NOMO-1 treated with DMSO at 0.1 percent for 48 hours (cell line): ENCODE results near the gene CEP85L.

ENCODE experiments used
- DNase-seq: peaks from one replicate; lab custom pipeline; 2025; ENCODE audit not compliant: unreplicated experiment; lab: John Stamatoyannopoulos, UW

The CEP85L gene

DNA sequence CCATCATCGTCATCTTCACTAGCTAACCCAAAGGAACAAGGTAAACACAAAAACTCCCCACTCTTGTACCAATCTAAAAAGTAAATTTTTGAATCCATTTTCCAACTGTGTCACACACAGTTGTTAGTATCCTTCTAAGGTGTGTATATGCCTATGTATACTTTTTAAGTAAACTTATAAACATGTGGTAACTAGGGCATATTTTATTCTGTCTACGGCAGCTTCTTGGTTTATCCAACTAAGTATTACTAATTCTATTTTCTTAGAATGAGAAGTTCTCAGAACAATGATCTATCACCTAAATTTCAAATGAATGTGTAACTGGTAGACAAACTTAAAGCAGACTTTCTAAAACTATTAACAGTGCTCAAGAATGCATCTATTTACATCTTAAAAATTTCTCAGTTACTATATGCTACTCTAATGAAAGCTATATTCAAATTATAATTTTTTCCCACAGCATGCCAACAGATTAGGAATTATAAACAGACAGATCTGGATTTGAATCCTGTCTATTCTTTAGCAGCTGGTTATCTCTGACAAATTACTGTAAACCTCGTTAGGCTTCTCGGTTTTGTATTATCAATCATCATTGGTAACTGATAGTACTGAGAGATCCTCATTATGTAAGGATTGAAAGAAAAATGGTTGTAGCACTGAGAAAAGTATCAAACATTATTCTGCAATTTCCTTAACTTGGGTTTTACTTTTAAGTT, 105.1 kb downstream of the CEP85L start:
- no peak for DNase-seq

DNA sequence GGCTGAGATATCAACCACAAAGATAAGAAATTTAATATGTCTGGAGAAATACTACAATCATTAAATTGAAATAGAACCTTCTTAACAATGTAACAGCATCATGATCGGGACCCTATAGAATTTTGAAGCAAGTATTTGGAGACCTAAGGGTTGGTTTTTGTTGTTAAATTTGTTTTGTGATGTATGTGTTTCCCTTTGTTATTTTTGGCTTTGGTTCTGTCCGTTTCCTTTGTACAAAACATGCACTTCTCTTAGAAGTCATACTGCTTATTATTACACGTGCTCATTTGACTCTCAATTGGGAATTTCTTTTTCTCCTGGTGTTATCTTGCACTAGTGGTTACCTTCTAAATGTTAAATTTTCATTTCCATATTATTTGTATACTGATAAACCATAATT, 107.3 kb downstream of the CEP85L start:
- no peak for DNase-seq

DNA sequence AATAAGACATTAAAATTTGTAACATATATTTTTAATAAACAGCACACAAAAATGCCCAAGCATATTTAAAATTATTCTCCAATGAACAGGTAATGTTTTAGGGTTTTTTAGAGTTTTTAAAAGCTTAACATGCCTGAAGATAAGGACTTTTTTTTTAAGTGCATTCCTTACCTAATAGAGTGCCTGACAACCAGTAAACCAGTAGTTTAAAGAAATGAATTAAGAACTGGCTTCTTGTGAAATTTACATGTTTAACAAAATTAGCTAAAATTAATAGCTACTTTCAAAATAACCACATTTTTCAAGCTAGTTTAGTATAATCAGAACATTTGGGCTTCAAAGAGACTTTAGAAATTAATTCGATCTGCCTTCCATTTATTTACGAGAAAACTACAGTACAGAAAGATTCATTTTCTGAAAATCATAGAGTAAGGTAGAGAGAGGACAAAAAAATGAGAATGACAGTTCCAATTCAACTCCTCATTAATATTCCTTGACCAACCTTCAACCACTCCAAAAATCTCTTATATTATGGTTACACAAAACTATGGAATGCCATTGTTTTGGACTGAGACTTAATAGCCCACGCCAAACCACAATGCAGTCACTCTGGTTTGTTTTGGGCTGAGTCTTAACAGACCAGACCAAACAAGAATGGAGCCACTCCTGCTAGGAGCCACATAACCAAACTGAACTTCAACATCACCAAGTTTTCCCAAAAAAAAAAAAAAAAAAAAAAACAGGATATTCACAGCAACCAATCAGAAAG, 109.0 kb downstream of the CEP85L start:
- no peak for DNase-seq

DNA sequence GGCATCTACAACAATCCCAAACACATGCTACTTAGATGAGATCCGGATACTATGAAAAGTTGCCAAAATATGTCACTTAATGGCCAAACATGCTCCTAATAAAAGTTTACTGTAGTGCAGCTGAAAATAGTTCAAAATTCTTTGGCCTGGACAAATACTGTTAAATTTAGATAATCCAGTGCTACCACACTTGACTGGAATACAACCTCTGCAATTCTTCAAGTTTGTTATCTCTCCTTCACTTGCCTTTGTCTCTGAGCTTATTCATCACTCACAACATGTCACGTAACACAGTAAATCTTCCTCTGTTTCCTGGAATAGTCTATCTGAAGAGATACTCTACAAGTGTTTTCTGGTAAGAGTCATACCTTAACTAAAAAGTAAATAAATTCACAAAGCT, 113.8 kb downstream of the CEP85L start:
- DNase-seq: no peak

DNA sequence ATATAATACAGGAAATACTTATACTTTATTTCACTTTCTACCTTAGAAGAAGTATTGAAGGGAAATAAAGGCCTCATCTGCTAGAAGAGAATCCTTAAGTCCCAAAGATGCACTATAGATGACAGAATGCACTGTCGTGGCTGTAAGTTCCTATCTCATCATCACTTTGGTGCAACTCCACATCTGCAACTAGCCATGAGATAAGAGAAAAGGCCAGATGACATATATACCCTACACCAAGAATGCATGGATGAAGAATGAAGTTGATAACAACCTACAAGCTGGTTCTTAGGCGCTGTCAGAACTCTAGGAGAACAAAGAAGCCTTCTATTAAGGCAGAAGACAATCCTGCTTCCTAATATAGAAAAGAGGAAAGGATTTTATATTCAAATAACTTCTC, 114.9 kb downstream of the CEP85L start:
- no peak for DNase-seq

DNA sequence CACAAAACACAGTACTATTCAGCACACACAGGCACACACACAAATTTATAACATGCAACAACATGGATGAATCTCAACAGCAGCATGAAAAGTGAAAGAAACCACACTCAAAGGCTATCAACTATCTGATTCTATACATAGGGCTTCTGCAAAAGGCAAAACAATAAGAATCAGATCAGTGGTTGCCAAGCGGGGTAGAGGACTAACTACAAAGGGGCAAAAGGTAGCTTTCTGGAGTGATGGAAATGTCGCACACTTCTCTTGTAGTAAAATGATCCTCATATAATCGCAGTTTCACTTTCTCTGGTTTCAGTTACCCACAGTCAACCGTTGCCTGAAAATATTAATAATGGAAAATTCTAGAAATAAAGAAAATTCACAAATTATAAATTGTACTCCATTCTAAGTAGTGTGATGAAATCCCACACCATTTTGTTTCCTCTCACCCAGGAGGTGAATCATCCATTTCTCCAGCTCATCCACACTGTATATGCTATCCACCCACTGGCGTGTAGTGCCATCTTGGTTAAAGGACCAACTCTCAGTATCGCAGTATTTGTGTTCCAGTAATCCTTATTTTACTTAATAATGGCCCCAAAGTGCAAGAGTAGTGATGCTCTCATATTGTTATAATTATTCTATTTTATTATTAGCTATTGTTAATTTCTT, 116.1 kb downstream of the CEP85L start:
- DNase-seq: no peak

DNA sequence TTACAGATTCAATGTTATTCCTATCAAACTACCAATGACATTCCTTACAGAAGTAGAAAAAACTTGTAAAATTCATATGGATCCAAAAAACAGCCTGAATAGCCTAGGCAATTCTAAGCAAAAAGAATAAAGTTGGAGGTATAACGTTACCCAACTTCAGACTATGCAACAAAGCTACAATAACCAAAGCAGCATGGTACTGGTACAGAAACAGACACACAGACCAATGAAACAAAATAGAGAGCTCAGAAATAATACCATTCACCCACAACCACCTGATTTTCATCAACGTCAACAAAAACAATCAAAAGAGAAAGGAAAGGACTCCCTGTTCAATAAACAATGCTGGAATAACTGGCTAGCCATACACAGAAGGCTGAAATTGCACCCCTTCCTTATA, 120.4 kb downstream of the CEP85L start:
- DNase-seq: no peak

DNA sequence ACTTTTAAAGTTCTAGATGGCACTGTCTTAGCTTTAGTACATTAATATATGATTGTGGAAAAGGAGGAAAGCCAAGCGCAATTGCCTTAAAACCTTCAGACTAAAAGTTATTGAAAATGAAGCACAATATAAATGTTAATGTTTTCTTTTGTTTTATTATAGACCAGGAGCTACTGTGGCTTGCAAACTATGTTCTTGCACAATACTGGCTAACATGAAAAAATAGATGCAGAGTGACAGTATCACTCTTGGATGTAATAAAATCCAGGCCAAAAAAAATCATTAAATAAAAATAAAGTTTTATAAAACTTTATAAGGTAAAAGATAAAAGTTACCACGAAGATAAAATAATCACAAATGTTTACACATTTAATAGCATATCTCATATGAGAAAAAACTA, 121.6 kb downstream of the CEP85L start:
- DNase-seq: no peak

DNA sequence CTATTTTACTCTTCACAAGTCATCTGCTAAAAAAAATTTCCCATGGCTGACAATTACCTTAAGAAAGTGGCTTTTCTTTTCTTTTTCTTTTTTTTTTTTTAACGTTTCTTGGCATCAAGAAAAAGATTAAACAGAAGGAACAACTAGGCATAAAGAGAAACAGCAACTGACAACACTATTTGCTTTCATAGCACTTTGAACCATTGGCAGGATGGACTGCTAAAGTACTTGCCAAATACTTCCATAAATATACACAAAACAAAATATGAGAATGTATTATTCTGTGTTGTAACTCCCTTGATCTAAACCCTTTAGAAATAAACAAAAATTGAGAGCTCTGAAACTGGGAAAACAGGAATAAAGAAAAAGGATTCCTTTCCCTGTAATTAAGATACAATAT, 123.3 kb downstream of the CEP85L start:
- no peak for DNase-seq

DNA sequence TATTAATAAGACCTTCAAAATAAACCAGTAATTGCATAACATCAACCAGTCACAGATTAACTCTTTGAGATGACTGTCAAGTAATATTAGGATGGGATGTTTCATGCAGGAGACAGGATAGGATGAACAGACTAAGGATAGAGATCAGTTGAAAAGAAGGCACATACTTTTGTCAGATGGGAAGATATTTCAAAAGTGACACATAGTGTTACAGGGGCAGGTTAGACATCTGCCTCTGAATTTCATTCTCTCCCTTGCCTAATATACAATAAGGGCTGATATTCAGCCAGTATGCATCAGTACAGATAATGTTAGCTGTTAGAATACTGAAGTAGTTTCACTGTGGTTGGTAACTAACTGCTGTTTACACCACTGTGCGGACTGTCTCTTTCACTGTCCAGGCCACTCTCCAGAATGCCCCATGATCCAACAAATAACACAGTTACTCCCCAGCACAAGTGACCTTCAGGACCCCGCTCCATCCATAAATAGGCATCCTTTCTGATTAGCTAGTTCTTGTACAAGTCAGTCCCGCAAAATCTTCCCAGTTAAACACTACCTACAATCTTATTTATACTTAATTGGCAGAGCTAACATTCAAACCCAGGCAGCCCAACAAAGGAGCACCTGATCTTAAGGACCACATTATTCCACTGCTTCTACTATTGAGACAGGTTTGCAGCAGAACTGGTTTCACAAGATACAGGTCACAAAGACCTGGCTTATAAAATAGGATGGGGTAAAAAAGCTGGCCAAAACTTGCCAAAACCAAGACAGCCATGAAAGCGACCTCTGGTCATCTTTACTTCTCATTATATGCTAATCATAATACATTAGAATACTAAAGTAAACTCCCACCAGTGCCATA, 125.2 kb downstream of the CEP85L start:
- DNase-seq: no peak

DNA sequence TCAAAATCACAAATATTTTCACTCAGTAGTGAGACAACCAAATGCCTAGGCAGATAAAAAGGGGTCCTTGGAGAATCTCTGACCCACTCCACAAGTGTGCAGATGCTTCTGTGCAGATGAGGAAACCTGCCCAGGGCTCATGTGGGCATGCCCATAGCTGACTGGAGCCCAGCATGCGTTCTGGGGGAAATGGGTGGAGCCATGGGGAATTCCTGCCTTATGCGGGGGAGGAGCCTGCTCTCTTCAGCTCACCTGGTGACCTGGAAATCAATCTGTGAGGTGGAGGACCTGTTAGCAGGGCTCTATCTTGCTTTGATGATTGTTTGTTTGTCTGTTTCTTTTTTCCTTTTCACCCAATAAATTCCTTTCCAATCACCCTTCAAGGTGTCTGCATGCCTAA, 126.7 kb downstream of the CEP85L start:
- DNase-seq: no peak

DNA sequence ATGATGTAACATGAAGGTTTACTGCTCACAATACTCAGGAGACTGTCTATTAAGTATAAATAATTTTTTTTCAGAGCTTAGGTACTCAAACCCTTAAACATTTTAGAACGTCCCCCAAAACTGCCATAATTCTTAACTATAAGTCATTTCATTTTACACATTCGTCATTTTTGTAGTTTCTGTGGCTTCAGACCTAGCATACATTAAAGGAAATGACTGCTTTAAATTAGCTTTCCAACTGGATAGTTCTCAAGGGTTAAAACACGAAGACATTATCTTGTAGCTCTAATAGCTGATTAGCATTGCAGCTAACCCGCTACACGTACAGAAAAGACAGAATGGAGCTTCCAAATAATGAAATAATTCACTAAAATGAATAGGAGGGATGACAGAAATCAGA, 128.2 kb downstream of the CEP85L start:
- no peak for DNase-seq

DNA sequence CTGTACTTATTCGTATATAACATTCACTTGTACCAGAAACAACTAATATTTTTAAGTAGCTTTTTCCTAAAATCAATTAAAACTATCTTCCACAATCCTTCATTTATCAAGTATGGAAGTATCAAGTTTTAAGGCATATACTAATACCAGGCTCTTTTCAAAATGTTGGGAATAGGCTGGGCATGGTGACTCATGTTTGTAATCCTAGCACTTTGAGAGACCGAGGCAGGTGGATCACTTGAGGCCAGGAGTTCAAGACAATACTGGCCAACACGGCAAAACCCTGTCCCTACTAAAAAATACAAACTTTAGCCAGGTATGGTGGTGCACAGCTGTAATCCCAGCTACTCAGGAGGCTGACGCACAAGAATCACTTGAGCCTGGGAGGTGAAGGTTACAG, 129.0 kb downstream of the CEP85L start:
- DNase-seq: no peak

DNA sequence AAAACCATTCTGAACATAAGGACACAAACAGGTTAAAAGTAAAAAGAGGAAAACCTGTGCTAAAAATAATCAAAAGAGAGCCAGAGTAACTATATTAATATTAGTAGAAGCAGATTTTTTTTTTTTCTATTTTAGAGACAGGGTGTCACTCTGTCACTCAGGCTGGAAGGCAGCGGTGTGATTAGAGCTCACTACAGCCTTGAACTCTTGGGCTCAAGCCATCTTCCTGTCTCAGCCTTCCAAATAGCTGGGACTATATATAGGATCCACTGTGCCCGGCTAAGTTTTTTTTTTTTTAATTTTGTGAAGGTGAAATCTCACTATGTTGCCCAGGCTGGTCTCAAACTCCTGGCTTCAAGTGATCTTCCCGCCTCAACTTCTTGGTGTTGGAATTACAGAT, 136.7 kb downstream of the CEP85L start:
- no peak for DNase-seq

DNA sequence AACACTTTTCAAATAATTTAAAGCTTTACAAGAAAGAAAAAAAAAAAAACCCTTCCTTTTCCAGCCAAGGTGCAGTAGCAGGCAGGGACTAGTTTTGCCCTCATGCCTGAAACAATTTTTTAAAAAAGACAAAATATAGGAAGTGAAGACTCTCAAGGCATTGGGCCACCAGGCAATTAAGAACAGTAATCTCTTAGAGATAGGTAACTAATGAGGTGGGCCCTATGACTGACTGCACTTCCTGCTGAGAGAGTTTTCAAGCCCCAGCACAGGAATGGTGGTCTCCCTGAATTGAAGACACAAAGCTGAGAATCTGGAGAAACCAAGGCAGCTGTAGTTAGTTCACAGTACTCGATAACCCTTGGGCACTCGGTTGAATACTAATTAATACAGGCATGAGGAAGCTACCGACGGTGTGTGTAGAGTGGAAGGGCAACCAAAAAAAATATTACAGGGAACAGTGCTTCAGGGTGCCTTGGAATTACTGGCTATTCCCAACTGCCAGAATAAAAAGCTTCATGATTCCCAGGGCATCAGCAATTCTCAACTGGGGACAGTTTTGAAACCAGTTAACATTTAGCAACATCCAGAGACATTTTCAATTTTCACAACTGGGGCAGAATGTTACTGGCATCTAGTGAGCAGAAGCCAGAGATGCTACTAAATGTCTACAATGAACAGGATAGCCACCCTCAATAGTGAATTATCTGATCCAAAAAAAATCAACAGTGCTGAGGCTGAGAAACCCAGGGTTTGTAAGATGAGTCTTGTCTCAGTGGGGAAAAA, 139.3 kb downstream of the CEP85L start:
- DNase-seq: no peak

DNA sequence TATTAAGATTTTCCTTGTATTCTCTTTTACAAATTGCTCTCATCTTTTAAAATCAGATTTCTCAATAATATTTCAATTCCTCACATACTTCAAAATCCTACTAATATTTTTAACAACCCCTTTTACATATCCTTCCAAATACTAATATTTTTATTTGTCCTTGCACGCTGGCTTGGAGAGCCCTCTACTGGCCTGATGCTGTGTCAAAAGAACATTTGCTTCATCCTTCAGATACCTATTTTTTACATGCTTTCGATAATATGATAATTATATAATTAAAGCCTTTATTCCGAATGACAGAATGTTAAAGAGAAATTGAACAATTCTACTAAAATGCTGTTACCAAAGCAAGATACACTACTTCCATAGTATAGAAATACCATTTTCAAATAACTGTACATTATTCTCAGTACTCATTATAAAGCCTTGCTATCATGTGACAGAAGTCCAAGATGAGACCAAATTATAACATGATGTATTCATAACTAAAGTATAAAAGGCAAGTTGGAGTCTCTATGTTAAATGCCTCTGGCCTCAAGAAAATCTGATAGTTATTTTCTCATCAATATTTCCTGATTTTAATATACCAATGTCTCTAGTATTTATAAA, 142.3 kb downstream of the CEP85L start:
- DNase-seq: no peak

DNA sequence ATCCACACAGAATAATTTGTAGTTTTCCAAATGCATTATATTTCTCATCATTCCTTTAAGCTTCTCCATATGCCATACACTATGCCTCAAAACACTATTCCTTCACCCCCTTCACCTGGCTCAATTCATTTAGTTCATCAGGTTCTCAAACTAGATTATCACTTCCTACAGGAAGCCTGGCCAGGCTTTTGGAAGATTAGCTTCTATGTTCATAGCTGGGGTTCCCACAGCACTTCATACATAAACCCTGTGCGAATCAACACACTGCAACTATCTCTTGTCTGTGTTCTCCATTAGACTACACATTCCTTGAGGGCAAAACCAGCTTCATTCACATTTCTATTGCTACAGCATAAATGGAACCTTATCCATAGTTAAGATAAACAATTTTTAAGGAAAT, 143.8 kb downstream of the CEP85L start:
- no peak for DNase-seq

DNA sequence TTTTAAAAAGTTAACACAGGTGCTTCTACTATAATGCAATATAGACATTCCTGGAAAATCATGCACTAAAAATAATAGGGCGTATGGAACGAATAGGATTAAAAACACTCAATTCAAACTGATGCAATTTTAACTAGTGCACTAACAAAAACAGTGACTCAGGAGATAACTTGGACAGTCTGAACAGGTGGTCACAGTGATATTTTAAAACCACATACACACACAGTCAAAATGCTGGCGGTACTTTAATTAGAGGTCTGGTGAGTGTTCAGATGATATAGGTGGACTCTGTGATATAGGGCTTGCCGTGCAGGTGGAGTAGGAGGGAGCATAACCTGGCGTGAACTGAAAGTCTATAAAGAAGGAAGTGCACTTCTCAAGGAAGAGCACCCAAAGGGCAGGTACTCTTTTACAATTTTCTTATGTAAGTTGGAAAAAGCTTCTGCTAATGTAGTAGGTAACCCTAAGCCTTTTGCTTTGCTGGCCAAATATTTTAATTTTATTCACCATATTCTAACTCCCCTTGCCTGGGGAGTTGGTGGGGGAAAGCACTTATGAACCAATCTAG, 145.2 kb downstream of the CEP85L start:
- DNase-seq: no peak

DNA sequence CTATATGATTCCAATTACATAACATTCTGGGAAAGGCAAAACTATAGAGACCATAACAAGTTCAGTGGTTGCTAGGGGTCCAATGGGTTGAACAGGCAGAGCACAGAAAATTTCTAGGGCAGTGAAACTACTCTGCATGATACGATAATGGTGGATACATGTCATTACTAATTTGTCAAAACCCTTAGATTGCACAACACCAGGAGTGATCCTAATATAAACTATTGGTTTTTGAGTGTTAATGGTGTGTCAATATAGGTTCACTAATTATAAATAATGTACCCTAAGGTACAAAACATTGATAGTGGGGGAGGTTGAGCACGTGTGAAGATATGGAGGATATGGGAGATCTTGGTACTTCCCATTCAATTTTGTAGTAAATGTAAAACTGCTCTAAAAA, 145.7 kb downstream of the CEP85L start:
- no peak for DNase-seq

DNA sequence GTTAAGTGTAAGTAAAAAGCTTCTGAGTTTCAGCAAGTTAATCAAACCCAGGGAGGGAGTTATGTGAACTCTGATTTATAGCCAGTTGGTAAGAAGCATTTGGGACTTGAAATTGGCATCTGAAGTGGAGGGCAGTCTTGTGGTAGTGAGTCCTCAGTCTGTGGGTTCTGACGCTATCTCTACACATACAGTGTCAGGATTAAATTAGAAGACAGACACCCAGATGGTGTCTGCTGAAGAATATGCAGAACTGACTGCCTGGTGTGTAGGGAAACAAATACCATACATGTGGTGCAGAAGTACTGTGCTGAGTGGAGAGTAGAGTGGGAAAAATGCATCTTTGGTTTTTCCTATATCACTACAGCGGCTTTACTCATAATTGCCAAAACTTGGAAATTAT, 146.8 kb downstream of the CEP85L start:
- DNase-seq: no peak
